SK-N-MC (cell line): Measurements from ENCODE around the gene CHMP2A.

Source experiments
- EZH2 ChIP-seq: fragments of 200-600 bp; sonication (generic); IDR thresholded peaks from one replicate; pipeline ENCODE4 v1.6.1; 2017; ENCODE audit warnings: antibody characterized with exemption
- POLR2AphosphoS5 ChIP-seq: IDR thresholded peaks from 2 replicates; pipeline ENCODE4 v1.6.1; 2012; ENCODE audit warnings: mild to moderate bottlenecking, low read depth, low read length, borderline replicate concordance

- no peak for TF ChIP-seq POLR2AphosphoS5
- TF ChIP-seq EZH2, result no peak
These were observed 38.6 kb downstream of the CHMP2A start for GRCh38 chr19:58516246-58516836.
